Fibroblast of skin of abdomen (primary cell): ENCODE data around the gene LTO1. TPM values are rescaled to one million over a fixed set of nuclear protein-coding genes. Genes with fewer than 3 reads are reported as not detected.

Experiments
- DNase-seq: peaks from one replicate; pipeline ENCODE4 v3.0.0-alpha.2; 2013
- polyA plus RNA-seq, 2 experiments: library from polyadenylated mRNA; unstranded; fragments of 120-200 nt; gene quantifications; one replicate each; pipeline ENCODE4 v1.2.1, GENCODE V29; 2013; ENCODE audit not compliant: insufficient read length in 2 of 2

Gene LTO1, protein sequence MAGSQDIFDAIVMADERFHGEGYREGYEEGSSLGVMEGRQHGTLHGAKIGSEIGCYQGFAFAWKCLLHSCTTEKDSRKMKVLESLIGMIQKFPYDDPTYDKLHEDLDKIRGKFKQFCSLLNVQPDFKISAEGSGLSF
- polyA plus RNA-seq (2013, experiment 1 of 2; ENCODE audit: insufficient read length): 29.8 TPM
- polyA plus RNA-seq (2013, experiment 2 of 2; ENCODE audit: insufficient read length): 28.1 TPM

- DNase-seq: peak; percentile 95
Observed at GRCh38 chr11:69674886-69675714, at the start of gene LTO1. TSS of gene LTO1 (minus strand) at chr11:69675353. CDS start at chr11:69675239, 114 bp downstream.

DNA sequence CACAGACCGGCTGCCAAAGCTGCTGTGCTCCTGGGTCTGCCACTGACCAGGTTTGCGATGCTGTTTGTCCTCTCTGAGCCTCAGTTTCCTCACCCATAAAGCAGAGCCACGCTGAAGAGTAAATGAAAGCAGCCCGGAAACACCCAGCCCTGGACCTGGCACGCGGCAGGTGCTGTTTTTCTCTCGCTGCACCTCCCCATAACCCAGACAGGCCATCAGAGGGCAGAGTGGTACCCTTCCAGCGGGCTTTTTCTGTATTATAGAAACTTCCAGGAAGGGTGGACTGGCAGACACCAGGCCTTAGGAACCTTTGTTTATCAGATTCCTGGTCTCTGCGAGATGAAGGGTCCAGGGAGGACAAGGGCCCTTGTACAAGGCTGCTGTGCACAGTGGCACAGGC, 46.6 kb upstream of the LTO1 start:
- DNase-seq: no peak

- DNase-seq: no peak
Observed at GRCh38 chr11:69721106-69721505, 46.0 kb upstream of the LTO1 start.

- DNase-seq: no peak
Observed at GRCh38 chr11:69718912-69719311, 43.8 kb upstream of the LTO1 start.

DNA sequence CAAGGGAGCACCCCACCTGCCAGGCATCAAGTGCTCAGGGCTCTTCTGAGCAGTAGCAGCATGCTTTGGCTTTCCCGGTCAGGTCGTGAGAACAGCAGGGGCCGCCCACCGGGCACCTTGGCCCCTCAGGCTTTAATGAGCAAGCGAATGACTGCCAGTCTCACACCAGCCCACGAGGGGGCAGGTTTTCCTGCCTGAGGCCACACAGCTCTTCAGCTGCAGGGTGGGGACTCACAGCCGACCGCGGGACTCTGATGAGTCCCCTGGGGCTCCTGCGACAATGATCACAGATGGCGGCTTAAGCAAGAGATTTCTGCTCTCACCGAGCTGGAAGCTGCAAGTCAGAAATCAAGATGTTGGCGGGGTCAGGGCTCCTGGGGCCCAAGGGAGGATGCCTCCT, 43.0 kb upstream of the LTO1 start:
- DNase-seq: no peak

GRCh38 chr11:69716891-69717747, 42.0 kb upstream of the LTO1 start:
- DNase-seq: no peak

- DNase-seq: no peak
Observed at GRCh38 chr11:69716099-69716498, 40.9 kb upstream of the LTO1 start.

DNA sequence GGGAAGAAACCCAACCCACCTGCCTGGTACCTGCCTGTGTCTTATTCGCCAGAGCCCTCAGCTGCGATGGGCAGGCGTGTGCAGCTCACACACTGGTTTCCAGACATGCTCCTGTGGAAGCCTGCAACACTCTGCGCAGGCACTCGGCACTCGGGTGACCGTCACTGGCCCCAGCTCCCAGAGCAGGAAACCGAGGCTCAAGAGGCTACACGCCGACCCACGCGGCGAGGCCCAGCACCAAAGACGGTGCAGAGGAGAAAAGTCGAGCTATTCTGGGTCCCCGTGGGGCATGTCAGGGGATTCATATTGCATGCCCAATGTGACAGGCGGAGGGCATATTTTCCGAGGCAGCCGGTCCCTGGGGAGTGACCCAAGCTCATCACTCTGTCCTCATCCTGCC, 40.3 kb upstream of the LTO1 start:
- DNase-seq: no peak

DNA sequence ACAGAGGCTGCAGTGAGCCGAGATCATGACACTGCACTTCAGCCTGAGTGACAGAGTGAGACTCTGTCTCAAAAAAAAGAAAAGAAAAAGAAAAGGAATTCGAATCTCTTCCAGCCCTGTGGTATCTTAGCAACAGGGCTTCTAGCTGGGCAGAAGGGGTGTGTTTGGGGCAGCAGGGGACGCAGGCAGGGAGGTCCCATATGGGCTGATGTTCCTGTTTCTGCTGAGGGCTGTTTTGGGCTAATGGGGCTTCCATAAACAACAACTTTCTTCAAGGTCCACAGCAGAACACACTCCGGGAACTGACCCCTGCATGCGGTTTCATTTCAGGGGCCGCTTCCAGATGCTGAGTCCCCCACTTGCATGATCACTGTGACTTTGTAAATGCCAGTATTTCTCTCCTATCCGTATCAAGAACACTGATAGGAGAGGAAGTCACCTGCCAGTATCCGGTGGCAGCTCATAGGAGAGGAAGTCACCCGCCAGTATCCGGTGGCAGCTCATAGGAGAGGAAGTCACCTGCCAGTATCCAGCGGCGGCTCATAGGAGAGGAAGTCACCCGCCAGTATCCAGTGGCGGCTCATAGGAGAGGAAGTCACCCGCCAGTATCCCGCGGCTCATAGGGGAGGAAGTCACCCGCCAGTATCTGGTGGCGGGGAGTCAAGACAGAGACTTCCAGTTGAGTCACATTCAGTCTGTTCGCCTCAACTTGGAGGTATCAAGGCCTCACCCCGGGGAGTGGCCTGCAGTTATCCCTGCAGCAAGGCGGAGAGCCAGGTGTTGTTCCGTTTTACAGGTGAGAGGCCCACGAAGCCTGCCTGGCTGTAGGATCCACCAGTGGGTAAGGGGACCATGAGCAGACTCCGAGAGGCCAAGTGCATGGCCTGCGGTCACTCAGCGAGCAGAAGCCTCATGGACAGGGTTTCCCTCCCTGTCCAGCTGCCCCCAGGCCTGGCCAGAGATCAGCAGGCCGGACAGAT, 37.0 kb upstream of the LTO1 start:
- no peak for DNase-seq

GRCh38 chr11:69708736-69709401, 33.7 kb upstream of the LTO1 start:
- DNase-seq: no peak

DNA sequence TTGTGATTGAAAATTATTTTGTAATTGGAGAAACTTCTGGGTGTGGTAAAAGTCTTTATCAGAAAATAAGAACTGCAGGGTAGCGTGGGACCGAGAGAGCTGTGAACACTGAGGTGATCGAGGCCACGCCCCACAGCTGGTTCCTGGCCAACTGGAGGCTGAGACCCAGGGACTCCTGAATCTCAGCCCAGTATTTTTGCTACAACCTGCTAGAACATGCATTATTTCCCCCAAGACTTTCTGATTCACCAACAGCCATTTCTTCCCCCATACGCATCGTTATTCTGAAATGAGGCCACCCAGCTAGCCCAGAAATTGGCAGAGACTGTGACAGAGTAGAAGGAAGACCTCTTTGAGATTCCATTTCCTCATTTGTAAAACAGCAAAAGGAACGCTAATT, 32.0 kb upstream of the LTO1 start:
- no peak for DNase-seq

DNA sequence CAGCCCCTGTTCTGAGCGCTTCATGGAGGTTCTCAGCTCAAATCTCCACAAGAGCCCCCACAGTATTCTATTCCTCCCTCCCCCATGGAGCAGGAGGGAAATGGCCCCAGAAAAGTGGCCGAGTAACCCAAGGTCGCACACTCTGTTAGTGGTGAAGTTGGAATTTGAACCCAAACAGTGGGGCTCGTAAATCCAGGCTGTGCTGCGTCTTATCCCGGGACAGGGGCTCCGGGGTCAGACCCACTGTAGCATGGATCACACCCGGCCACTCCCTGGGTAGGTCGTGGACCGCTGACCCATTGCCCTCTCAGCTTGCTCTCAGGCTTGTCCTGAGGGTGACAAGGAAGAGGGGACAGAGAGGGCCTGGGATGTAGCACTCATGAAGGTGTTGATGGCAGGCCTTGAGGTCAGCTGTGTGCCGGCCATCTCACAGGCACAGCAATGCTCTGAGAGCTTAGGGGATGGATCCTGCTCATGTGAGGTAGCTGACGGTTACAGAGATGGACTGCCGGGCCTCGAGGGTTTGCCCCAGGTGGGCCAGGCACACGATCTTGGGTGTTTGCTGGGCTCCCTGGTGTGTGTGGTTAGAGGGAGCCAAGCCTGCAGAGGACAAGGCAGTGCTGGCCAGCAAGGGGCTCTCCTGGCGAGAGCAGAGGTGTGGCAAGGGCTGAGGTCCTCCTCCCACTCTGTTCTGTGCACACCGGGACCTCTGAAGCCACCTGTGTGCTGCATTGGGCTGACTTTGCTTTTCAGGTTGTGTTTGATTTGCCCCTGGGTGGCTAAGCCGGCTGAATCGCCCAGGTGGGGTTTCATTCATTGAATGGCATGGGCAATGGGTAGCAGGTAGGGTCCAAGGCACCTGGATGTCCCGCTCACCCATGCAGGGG, 31.0 kb upstream of the LTO1 start:
- no peak for DNase-seq

- no peak for DNase-seq
Observed at GRCh38 chr11:69705351-69705811, 30.2 kb upstream of the LTO1 start.

- DNase-seq: no peak
Observed at GRCh38 chr11:69704508-69705253, 29.5 kb upstream of the LTO1 start.

DNA sequence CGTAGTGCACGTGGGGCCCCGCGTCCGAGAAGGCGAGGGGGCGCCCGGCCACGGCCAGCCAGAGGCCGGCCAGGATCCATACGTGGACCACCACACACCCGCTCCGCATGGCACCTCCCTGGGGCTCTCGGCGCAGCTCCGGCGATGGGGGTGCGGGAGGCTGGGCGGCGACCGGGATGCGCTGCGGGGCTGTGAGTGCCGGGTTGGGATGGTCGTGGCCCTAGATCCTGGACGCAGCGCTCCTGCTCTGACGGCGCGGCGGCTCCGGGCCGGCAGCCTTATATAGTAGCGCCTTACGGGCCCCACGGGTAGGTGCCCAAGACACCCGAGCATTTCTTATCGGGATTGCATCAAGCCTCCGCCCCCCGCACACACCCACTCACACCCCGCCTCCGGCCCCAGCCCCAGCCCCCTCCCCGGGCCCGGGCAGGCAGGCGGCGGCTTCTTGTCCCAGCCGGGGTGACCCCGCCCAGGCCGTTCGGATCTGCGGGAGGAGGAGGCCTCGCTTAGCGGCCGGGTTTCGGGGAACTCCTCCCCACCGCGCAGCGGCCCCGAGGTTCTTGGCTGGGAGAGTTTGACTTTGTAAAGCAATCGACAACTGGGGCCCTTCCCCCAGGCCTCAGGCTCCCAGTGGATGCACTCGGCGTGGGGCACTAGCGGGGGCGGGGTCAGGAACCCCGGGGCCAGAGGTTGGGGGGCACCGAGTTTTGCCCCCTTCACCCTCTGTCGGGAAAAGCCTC, 28.8 kb upstream of the LTO1 start, which contains the start of gene FGF19:
TSS of gene FGF19 (minus strand) at position 255 of the 740 bp plus-strand sequence. CDS start at position 109, 146 bp downstream.
- no peak for DNase-seq

GRCh38 chr11:69703453-69703767, 28.3 kb upstream of the LTO1 start:
- no peak for DNase-seq

GRCh38 chr11:69702769-69703452, 27.8 kb upstream of the LTO1 start:
- DNase-seq: no peak

DNA sequence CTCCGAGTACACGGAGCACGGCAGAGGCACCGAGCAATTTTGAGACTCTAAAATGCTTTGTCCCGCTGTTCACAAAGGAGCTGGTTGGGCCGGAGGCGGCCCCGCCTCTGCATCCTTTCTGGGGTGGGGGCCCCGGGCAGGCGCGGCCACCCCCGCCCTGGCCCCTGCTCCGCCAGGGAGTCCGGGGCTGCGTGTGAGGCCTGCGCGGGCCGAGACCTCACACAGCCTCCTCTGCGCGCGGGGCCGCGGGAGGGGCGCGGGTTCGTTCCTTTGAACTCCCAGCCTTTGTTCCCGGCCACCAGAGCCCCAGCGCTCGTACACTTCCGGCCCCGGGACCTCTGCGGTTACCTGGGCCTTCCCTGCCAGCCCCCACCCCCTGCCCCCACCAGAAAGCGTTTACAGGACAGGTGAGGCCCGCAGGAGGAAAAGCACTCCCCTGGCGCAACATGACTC, 27.1 kb upstream of the LTO1 start:
- no peak for DNase-seq
